ENCODE data around the gene NUP153. TPM values are rescaled to one million over a fixed set of nuclear protein-coding genes. Genes with fewer than 3 reads are reported as not detected.

NUP153 gene
- total RNA-seq, 1 donor from 2014 or later = 34.2 TPM

- H3K4me3 Mint-ChIP-seq (ENCODE audit: unreplicated experiment) = no peak overlapping the region
- no peak for TF ChIP-seq CTCF (IDR thresholded peaks at IDR 0.05; ENCODE audit: partially characterized antibody, unreplicated experiment)
- no peaks in the 10 kb centered on the region for H3K9me3 Mint-ChIP-seq (ENCODE audit: unreplicated experiment)
- no peaks in the 10 kb centered on the region for H3K27me3 Mint-ChIP-seq (ENCODE audit: unreplicated experiment)
- DNase-seq = no peak
- H3K4me1 Mint-ChIP-seq (ENCODE audit: low read depth, unreplicated experiment) = no peaks in the 10 kb centered on the region
- no peaks in the 10 kb centered on the region for H3K36me3 Mint-ChIP-seq (ENCODE audit: unreplicated experiment)
- no peak overlapping the region for H3K27ac Mint-ChIP-seq (ENCODE audit: unreplicated experiment)
Measured at GRCh38 chr6:17665132-17665531, 41.6 kb downstream of the NUP153 start.

GRCh38 chr6:17663226-17663625, 43.5 kb downstream of the NUP153 start:
- no peaks in the 10 kb centered on the region for H3K27me3 Mint-ChIP-seq (ENCODE audit: unreplicated experiment)
- H3K27ac Mint-ChIP-seq (ENCODE audit: unreplicated experiment) = no peak overlapping the region
- no peak for DNase-seq
- TF ChIP-seq CTCF (IDR thresholded peaks at IDR 0.05; ENCODE audit: partially characterized antibody, unreplicated experiment) = no peak
- H3K9me3 Mint-ChIP-seq (ENCODE audit: unreplicated experiment) = no peaks in the 10 kb centered on the region
- no peak overlapping the region for H3K4me3 Mint-ChIP-seq (ENCODE audit: unreplicated experiment)
- no peaks in the 10 kb centered on the region for H3K4me1 Mint-ChIP-seq (ENCODE audit: low read depth, unreplicated experiment)
- no peaks in the 10 kb centered on the region for H3K36me3 Mint-ChIP-seq (ENCODE audit: unreplicated experiment)

GRCh38 chr6:17662585-17662984, 44.1 kb downstream of the NUP153 start:
- no peak overlapping the region for H3K27ac Mint-ChIP-seq (ENCODE audit: unreplicated experiment)
- no peaks in the 10 kb centered on the region for H3K4me1 Mint-ChIP-seq (ENCODE audit: low read depth, unreplicated experiment)
- TF ChIP-seq CTCF (IDR thresholded peaks at IDR 0.05; ENCODE audit: partially characterized antibody, unreplicated experiment) = no peak
- no peak overlapping the region for H3K4me3 Mint-ChIP-seq (ENCODE audit: unreplicated experiment)
- no peaks in the 10 kb centered on the region for H3K36me3 Mint-ChIP-seq (ENCODE audit: unreplicated experiment)
- no peaks in the 10 kb centered on the region for H3K27me3 Mint-ChIP-seq (ENCODE audit: unreplicated experiment)
- no peak for DNase-seq
- no peaks in the 10 kb centered on the region for H3K9me3 Mint-ChIP-seq (ENCODE audit: unreplicated experiment)

- H3K9me3 Mint-ChIP-seq (ENCODE audit: unreplicated experiment) = peaks cover 1% of the 10 kb centered on the region
- TF ChIP-seq CTCF (IDR thresholded peaks at IDR 0.05; ENCODE audit: partially characterized antibody, unreplicated experiment) = no peak
- no peak overlapping the region for H3K4me3 Mint-ChIP-seq (ENCODE audit: unreplicated experiment)
- no peak overlapping the region for H3K27ac Mint-ChIP-seq (ENCODE audit: unreplicated experiment)
- no peaks in the 10 kb centered on the region for H3K36me3 Mint-ChIP-seq (ENCODE audit: unreplicated experiment)
- DNase-seq = no peak
- no peaks in the 10 kb centered on the region for H3K27me3 Mint-ChIP-seq (ENCODE audit: unreplicated experiment)
- H3K4me1 Mint-ChIP-seq (ENCODE audit: low read depth, unreplicated experiment) = no peaks in the 10 kb centered on the region
Measured at GRCh38 chr6:17656644-17657043, 50.1 kb downstream of the NUP153 start.

- H3K36me3 Mint-ChIP-seq (ENCODE audit: unreplicated experiment) = no peaks in the 10 kb centered on the region
- TF ChIP-seq CTCF (IDR thresholded peaks at IDR 0.05; ENCODE audit: partially characterized antibody, unreplicated experiment) = no peak
- DNase-seq = no peak
- peaks cover 1% of the 10 kb centered on the region for H3K9me3 Mint-ChIP-seq (ENCODE audit: unreplicated experiment)
- no peaks in the 10 kb centered on the region for H3K4me1 Mint-ChIP-seq (ENCODE audit: low read depth, unreplicated experiment)
- H3K27me3 Mint-ChIP-seq (ENCODE audit: unreplicated experiment) = no peaks in the 10 kb centered on the region
- no peak overlapping the region for H3K27ac Mint-ChIP-seq (ENCODE audit: unreplicated experiment)
- no peak overlapping the region for H3K4me3 Mint-ChIP-seq (ENCODE audit: unreplicated experiment)
Measured at GRCh38 chr6:17656092-17656491, 50.6 kb downstream of the NUP153 start.

Measured in glutamatergic neuron (in vitro differentiated cells).